ENCODE results near the gene ZNF629.

- TF ChIP-seq POLR2A (IDR thresholded peaks at IDR 0.05; ENCODE audit: low read depth, low read length) (no peak), POLR2AphosphoS5 (IDR thresholded peaks at IDR 0.05; ENCODE audit: low read depth, low read length) (no peak)
Measured at GRCh38 chr16:30830072-30830417, 43.0 kb upstream of the ZNF629 start.
